Bronchial epithelial cell (primary cell): ENCODE measurements around the gene MSANTD2. TPM values are rescaled to one million over a fixed set of nuclear protein-coding genes. Genes with fewer than 3 reads are reported as not detected.

ENCODE experiments used
- DNase-seq: peaks from one replicate; pipeline ENCODE4 v3.0.0-alpha.2; 2010; ENCODE audit warnings: low read depth
- FAIRE-seq: peaks from 2 replicates; lab custom pipeline; 2011; peaks lifted over from hg19 to GRCh38; lab: Jason Lieb, UNC
- H3K27me3 ChIP-seq: 2 replicates; pipeline ENCODE4 v1.5.1; 2011; ENCODE audit warnings: low read length; ENCODE audit not compliant: control insufficient read depth, insufficient read depth
- H3K36me3 ChIP-seq: 2 replicates; pipeline ENCODE4 v1.5.1; 2011; ENCODE audit warnings: low read length; ENCODE audit not compliant: control insufficient read depth, insufficient read depth
- H3K4me3 ChIP-seq: 2 replicates; pipeline ENCODE4 v1.5.1; 2011; ENCODE audit warnings: mild to moderate bottlenecking, low read depth, low read length, control low read depth
- CTCF ChIP-seq: IDR thresholded peaks from 2 replicates; pipeline ENCODE4 v1.5.1; 2011; ENCODE audit warnings: mild to moderate bottlenecking, moderate library complexity, low read length, control low read depth, inconsistent platforms; ENCODE audit not compliant: insufficient read depth, severe bottlenecking
- total RNA-seq: library from RNA; depleted of rRNA; stranded (reverse); fragments of >200 nt; gene quantifications from 2 replicates; pipeline ENCODE4 v1.2.1, GENCODE V29; 2014

The MSANTD2 gene
- total RNA-seq, 1 donor from 2014 or later = 2.9 TPM

GRCh38 chr11:124754309-124754708, 45.9 kb downstream of the MSANTD2 start:
- DNase-seq (no peak), FAIRE-seq (peak; percentile 60)
- Histone ChIP-seq H3K27me3 (peaks cover 1% of the 10 kb centered on the region), H3K36me3 (no peaks in the 10 kb centered on the region), H3K4me3 (no peak overlapping the region)
- TF ChIP-seq CTCF = no peak

GRCh38 chr11:124753624-124754023, 46.6 kb downstream of the MSANTD2 start:
- DNase-seq = no peak
- no peak for TF ChIP-seq CTCF
- Histone ChIP-seq H3K36me3 (no peaks in the 10 kb centered on the region), H3K27me3 (no peaks in the 10 kb centered on the region), H3K4me3 (no peak overlapping the region)
- no peak for FAIRE-seq

- FAIRE-seq (no peak), DNase-seq (no peak)
- no peak for TF ChIP-seq CTCF
- Histone ChIP-seq H3K27me3 (no peaks in the 10 kb centered on the region), H3K36me3 (no peaks in the 10 kb centered on the region), H3K4me3 (no peak overlapping the region)
Measured at GRCh38 chr11:124753205-124753604, 47.0 kb downstream of the MSANTD2 start.

GRCh38 chr11:124752471-124753102, 47.6 kb downstream of the MSANTD2 start:
- no peak overlapping the region for H3K4me3 ChIP-seq

GRCh38 chr11:124751741-124752470, 48.3 kb downstream of the MSANTD2 start, which contains the start of gene VSIG2:
Gene VSIG2, minus strand, starts transcription at chr11:124752255. Its CDS starts 118 bp downstream, at chr11:124752137.
- FAIRE-seq = no peak
- Histone ChIP-seq H3K27me3 (no peaks in the 10 kb centered on the region), H3K36me3 (no peaks in the 10 kb centered on the region), H3K4me3 (peak within 1 kb of the TSS; percentile 23)
- DNase-seq = no peak
- TF ChIP-seq CTCF = no peak

More at GRCh38 chr11:124752471-124753102, 47.6 kb downstream of the MSANTD2 start:
- DNase-seq = no peak
- no peak for TF ChIP-seq CTCF
- peak; percentile 28 for FAIRE-seq
- no peaks in the 10 kb centered on the region for H3K36me3 ChIP-seq
- no peaks in the 10 kb centered on the region for H3K27me3 ChIP-seq
